M059J (cell line): Measurements from ENCODE around the gene TSPAN4. TPM values are rescaled to one million over a fixed set of nuclear protein-coding genes. Genes with fewer than 3 reads are reported as not detected.

Experiments
- DNase-seq: peaks from one replicate; pipeline ENCODE4 v3.0.0-alpha.2; 2012; ENCODE audit warnings: low read depth
- total RNA-seq: library from RNA; depleted of rRNA; stranded (reverse); fragments of >200 nt; shearing (Covaris generic); gene quantifications from 2 replicates; pipeline ENCODE4 v1.2.3, GENCODE V29; 2014; rRNA removed

Gene TSPAN4
- total RNA-seq = 207 and 240 TPM in 2 replicates

GRCh38 chr11:842370-843002 lies at the start of gene TSPAN4, which contains the start of gene POLR2L:
TSS of gene TSPAN4 (plus strand) at chr11:842852. CDS start at chr11:850305, 7,453 bp downstream.
TSS of gene POLR2L (minus strand) at chr11:842529. CDS start at chr11:842508, 21 bp downstream.
- peak; percentile 84 for DNase-seq

- no peak for DNase-seq
These were observed 49.8 kb upstream of the TSPAN4 start for GRCh38 chr11:792873-793272.

GRCh38 chr11:793556-793955 lies 49.1 kb upstream of the TSPAN4 start:
- peak; percentile 22 for DNase-seq

GRCh38 chr11:794013-794765 lies 48.5 kb upstream of the TSPAN4 start:
- DNase-seq = no peak

GRCh38 chr11:794766-795633 lies 47.7 kb upstream of the TSPAN4 start:
- DNase-seq = no peak

- DNase-seq = peak; percentile 90
These were observed 46.8 kb upstream of the TSPAN4 start for GRCh38 chr11:795634-796564.

GRCh38 chr11:796565-797295 lies 45.9 kb upstream of the TSPAN4 start:
- DNase-seq = no peak

GRCh38 chr11:797296-798092 lies 45.2 kb upstream of the TSPAN4 start:
- peak; percentile 80 for DNase-seq

GRCh38 chr11:798093-798713 lies 44.4 kb upstream of the TSPAN4 start, which contains the start of gene SLC25A22:
TSS of gene SLC25A22 (minus strand) at chr11:798281. CDS start at chr11:795006, 3,275 bp downstream.
- DNase-seq = peak; percentile 72

GRCh38 chr11:799641-800316 lies 42.9 kb upstream of the TSPAN4 start:
- no peak for DNase-seq

GRCh38 chr11:800473-800872 lies 42.2 kb upstream of the TSPAN4 start:
- DNase-seq = no peak

- DNase-seq = no peak
These were observed 41.4 kb upstream of the TSPAN4 start for GRCh38 chr11:801097-801780.

GRCh38 chr11:802018-802617 lies 40.5 kb upstream of the TSPAN4 start:
- no peak for DNase-seq

GRCh38 chr11:802693-803466 lies 39.8 kb upstream of the TSPAN4 start:
- no peak for DNase-seq

GRCh38 chr11:803467-803742 lies 39.2 kb upstream of the TSPAN4 start:
- DNase-seq = no peak

GRCh38 chr11:803770-804598 lies 38.7 kb upstream of the TSPAN4 start:
- no peak for DNase-seq
